CD4-positive, alpha-beta memory T cell (primary cell): ENCODE data around the gene CD163L1. TPM values are rescaled to one million over a fixed set of nuclear protein-coding genes. Genes with fewer than 3 reads are reported as not detected.

Experiments used
- CTCF ChIA-PET: fragments of 350-600 bp; sonication (Branson Sonifier 250); formaldehyde crosslinking; loops from one replicate; lab custom pipeline; 2021; ENCODE audit warnings: inconsistent platforms; ENCODE audit not compliant: partially characterized antibody; lab: Charles Lee
- POLR2A ChIA-PET: fragments of 350-600 bp; sonication (Branson Sonifier 250); formaldehyde crosslinking; loops from one replicate; lab custom pipeline; 2021; ENCODE audit not compliant: partially characterized antibody; lab: Charles Lee
- DNase-seq, 5 donors: peaks; one replicate each; pipeline versions ENCODE4 v3.0.0 to v3.0.0-alpha.2; 2020 to 2022; ENCODE audit warnings: mixed read lengths in 1 of 5
- H3K27ac ChIP-seq: one replicate; pipeline ENCODE4 v1.7.0; 2013; ENCODE audit warnings: low read depth, low read length
- H3K27me3 ChIP-seq: 2 replicates; pipeline ENCODE4 v1.7.0; 2013; ENCODE audit warnings: mild to moderate bottlenecking, low read length, moderate library complexity; ENCODE audit not compliant: insufficient read depth
- H3K36me3 ChIP-seq: 2 replicates; pipeline ENCODE4 v1.7.0; 2013; ENCODE audit warnings: mild to moderate bottlenecking, low read length, moderate library complexity; ENCODE audit not compliant: insufficient read depth
- H3K4me1 ChIP-seq: 2 replicates; pipeline ENCODE4 v1.7.0; 2013; ENCODE audit warnings: mild to moderate bottlenecking, low read length, moderate library complexity; ENCODE audit not compliant: insufficient read depth
- H3K4me3 ChIP-seq, 2 donors: one replicate each; pipeline ENCODE4 v1.7.0; 2013; ENCODE audit warnings: low read length in 2 of 2, mild to moderate bottlenecking in 1 of 2
- H3K9me3 ChIP-seq, 2 donors: one replicate each; pipeline ENCODE4 v1.7.0; 2013; ENCODE audit warnings: low read length in 2 of 2, control low read depth in 1 of 2; ENCODE audit not compliant: control insufficient read depth in 1 of 2
- H3K27ac Mint-ChIP-seq, 7 donors: one replicate each; pipeline ENCODE4 v1.8.0; 2020 to 2021; ENCODE audit warnings: mixed read lengths in 7 of 7, mild to moderate bottlenecking in 6 of 7, inconsistent platforms in 3 of 7, moderate library complexity in 3 of 7
- H3K27me3 Mint-ChIP-seq, 2 donors: one replicate each; pipeline ENCODE4 v1.8.0; 2020 to 2021; ENCODE audit warnings: mixed read lengths in 2 of 2
- H3K36me3 Mint-ChIP-seq, 2 donors: one replicate each; pipeline ENCODE4 v1.8.0; 2020 to 2021; ENCODE audit warnings: mixed read lengths in 2 of 2, inconsistent platforms in 1 of 2, mild to moderate bottlenecking in 1 of 2
- H3K4me1 Mint-ChIP-seq, 4 donors: one replicate each; pipeline ENCODE4 v1.8.0; 2020 to 2021; ENCODE audit warnings: mixed read lengths in 4 of 4, mild to moderate bottlenecking in 1 of 4
- H3K4me3 Mint-ChIP-seq, 8 donors: one replicate each; pipeline ENCODE4 v1.8.0; 2020 to 2021; ENCODE audit warnings: mixed read lengths in 8 of 8, mild to moderate bottlenecking in 7 of 8, moderate library complexity in 6 of 8, inconsistent platforms in 3 of 8
- H3K9me3 Mint-ChIP-seq, 8 donors: one replicate each; pipeline ENCODE4 v1.8.0; 2020 to 2021; ENCODE audit warnings: mixed read lengths in 8 of 8, mild to moderate bottlenecking in 5 of 8, inconsistent platforms in 3 of 8, moderate library complexity in 1 of 8
- intact Hi-C: fragments of 100-400 bp; cut with micrococcal nuclease; formaldehyde crosslinking; loops from one replicate; pipeline ENCODE4 v1.15.1; 2023
- polyA plus RNA-seq, 2 donors: library from polyadenylated mRNA; unstranded; fragments of 300-500 nt; fragmentation: Illumina TruSeq; gene quantifications; one replicate each; pipeline ENCODE4 v1.2.3, GENCODE V29; 2021
- total RNA-seq, 2 experiments: library from RNA; stranded (reverse); gene quantifications; one replicate each; pipeline ENCODE4 v1.2.3, GENCODE V29; 2021

Gene CD163L1
- total and polyA plus RNA-seq, 4 experiments from 2014 or later, result 0.69 to 1.1 TPM; not detected in 2

- Histone ChIP-seq H3K36me3 (no peaks in the 10 kb centered on the region), H3K9me3 (no peaks in the 10 kb centered on the region), H3K4me3 (no peak overlapping the region), H3K27me3 (no peaks in the 10 kb centered on the region), H3K4me1 (no peaks in the 10 kb centered on the region), H3K27ac (no peak overlapping the region)
- no peak overlapping the region for H3K27ac Mint-ChIP-seq
- H3K4me3 Mint-ChIP-seq, result no peak overlapping the region
- H3K4me1 Mint-ChIP-seq, result no peaks in the 10 kb centered on the region
- no peak for DNase-seq
- H3K36me3 Mint-ChIP-seq, result no peaks in the 10 kb centered on the region
- intact Hi-C loops, result no loop called here
- H3K27me3 Mint-ChIP-seq, result peaks cover 4 to 7% of the 10 kb centered on the region in 2 donors
- POLR2A ChIA-PET, result no interaction called here
- H3K9me3 Mint-ChIP-seq, result peaks cover 0 to 2% (median 0%) of the 10 kb centered on the region in 8 donors
- CTCF ChIA-PET, result no interaction called here
These were observed 32.6 kb downstream of the CD163L1 start for GRCh38 chr12:7411343-7411742.

DNA sequence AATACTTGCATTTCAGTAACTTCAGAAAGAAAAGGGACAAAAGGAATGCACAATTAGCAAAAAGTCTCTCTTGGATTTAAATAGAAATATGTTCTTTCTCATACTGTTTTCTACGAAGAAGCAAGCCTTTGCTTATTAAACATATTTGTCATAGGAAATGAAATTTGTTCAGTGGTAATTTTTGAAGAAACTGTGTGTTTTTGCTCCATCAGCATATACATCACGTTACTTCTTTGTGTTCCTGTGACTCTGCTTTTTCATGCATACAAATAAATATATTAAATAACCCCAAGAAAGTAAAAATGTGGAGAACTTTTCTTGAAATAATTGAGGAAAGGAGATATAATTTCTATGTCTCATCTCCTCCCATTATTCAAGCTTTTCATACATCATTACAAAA, 39.7 kb downstream of the CD163L1 start:
- no peaks in the 10 kb centered on the region for H3K4me1 ChIP-seq
- ChIA-PET POLR2A (no interaction called here), CTCF (no interaction called here)
- no peak overlapping the region for H3K27ac Mint-ChIP-seq
- no peaks in the 10 kb centered on the region for H3K4me1 Mint-ChIP-seq
- no peak for DNase-seq
- H3K4me3 Mint-ChIP-seq, result no peak overlapping the region
- H3K9me3 ChIP-seq, result no peaks in the 10 kb centered on the region
- no peaks in the 10 kb centered on the region for H3K36me3 Mint-ChIP-seq
- no peaks in the 10 kb centered on the region for H3K27me3 ChIP-seq
- no peak overlapping the region for H3K27ac ChIP-seq
- no peaks in the 10 kb centered on the region for H3K36me3 ChIP-seq
- intact Hi-C loops, result no loop called here
- H3K4me3 ChIP-seq, result no peak overlapping the region
- peaks cover 5 to 10% of the 10 kb centered on the region in 2 donors for H3K27me3 Mint-ChIP-seq
- no peaks in the 10 kb centered on the region for H3K9me3 Mint-ChIP-seq

DNA sequence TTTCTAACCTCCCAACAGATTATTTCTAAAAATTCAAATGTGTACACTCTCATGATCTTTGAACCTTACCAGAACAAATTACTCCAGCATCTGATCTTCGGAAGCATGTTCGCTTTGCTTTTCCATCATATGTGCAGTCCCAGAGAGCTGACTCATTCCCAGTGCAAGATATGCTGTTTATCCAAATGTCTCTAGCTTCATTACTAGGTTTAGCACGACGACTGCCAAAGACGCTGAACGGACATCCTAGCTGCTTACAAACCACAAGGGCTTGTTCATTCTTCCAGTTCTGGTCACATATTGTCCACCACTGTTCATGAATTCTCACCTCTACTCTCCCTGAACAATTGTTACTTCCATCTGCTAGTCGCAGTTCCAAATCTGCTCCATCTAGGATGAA, 40.5 kb downstream of the CD163L1 start:
- POLR2A ChIA-PET, result no interaction called here

GRCh38 chr12:7399089-7399488, 44.9 kb downstream of the CD163L1 start:
- no peak overlapping the region for H3K4me3 Mint-ChIP-seq
- H3K27ac ChIP-seq, result no peak overlapping the region
- H3K27me3 ChIP-seq, result no peaks in the 10 kb centered on the region
- no peaks in the 10 kb centered on the region for H3K9me3 Mint-ChIP-seq
- H3K4me1 Mint-ChIP-seq, result no peaks in the 10 kb centered on the region
- DNase-seq, result no peak
- POLR2A ChIA-PET, result no interaction called here
- no peaks in the 10 kb centered on the region for H3K4me1 ChIP-seq
- H3K36me3 Mint-ChIP-seq, result no peaks in the 10 kb centered on the region
- no peak overlapping the region for H3K27ac Mint-ChIP-seq
- no peaks in the 10 kb centered on the region for H3K9me3 ChIP-seq
- no peak overlapping the region for H3K4me3 ChIP-seq
- peaks cover 2% of the 10 kb centered on the region in 2 donors for H3K27me3 Mint-ChIP-seq
- no peaks in the 10 kb centered on the region for H3K36me3 ChIP-seq
- intact Hi-C loops, result no loop called here
- CTCF ChIA-PET, result no interaction called here

More for the DNA sequence above, 40.5 kb downstream of the CD163L1 start:
- H3K9me3 Mint-ChIP-seq, result no peaks in the 10 kb centered on the region
- no peaks in the 10 kb centered on the region for H3K36me3 ChIP-seq
- H3K4me3 ChIP-seq, result no peak overlapping the region
- DNase-seq, result no peak
- H3K36me3 Mint-ChIP-seq, result no peaks in the 10 kb centered on the region
- H3K27ac Mint-ChIP-seq, result no peak overlapping the region
- no peaks in the 10 kb centered on the region for H3K4me1 ChIP-seq
- no peak overlapping the region for H3K4me3 Mint-ChIP-seq
- H3K27ac ChIP-seq, result no peak overlapping the region
- peaks cover 5% of the 10 kb centered on the region in 2 donors for H3K27me3 Mint-ChIP-seq
- CTCF ChIA-PET, result no interaction called here
- no peaks in the 10 kb centered on the region for H3K9me3 ChIP-seq
- intact Hi-C loops, result no loop called here
- no peaks in the 10 kb centered on the region for H3K27me3 ChIP-seq
- H3K4me1 Mint-ChIP-seq, result no peaks in the 10 kb centered on the region

- Mint-ChIP-seq H3K4me3 (no peak overlapping the region), H3K9me3 (peaks cover 0 to 14% (median 4%) of the 10 kb centered on the region in 8 donors), H3K27me3 (peaks cover 0 to 3% of the 10 kb centered on the region in 2 donors), H3K4me1 (no peaks in the 10 kb centered on the region), H3K27ac (no peak overlapping the region), H3K36me3 (no peaks in the 10 kb centered on the region)
- no peak overlapping the region for H3K4me3 ChIP-seq
- ChIA-PET POLR2A (no interaction called here), CTCF (no interaction called here)
- DNase-seq, result no peak
- no peaks in the 10 kb centered on the region for H3K4me1 ChIP-seq
- intact Hi-C loops, result no loop called here
- H3K27ac ChIP-seq, result no peak overlapping the region
- H3K36me3 ChIP-seq, result no peaks in the 10 kb centered on the region
- no peaks in the 10 kb centered on the region for H3K9me3 ChIP-seq
- no peaks in the 10 kb centered on the region for H3K27me3 ChIP-seq
These were observed 47.5 kb downstream of the CD163L1 start for GRCh38 chr12:7396418-7396817.

DNA sequence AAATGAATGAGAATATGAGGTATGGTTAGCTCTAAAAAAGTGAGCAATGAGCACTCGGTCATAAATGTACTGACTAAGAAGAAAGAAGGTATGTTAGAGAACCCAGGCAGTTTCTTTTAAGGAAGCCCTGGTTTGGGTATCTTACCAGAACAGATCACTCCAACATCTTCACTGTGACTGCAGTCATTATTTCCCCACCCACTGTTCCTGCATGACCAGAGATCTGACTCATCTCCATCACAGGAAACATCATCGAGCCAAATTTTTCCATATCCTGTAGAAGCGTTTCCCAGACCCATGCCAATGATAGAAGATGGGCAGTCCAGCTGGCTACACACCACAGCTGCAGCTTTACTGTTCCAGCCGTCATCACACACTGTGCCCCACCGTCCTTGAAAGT, 48.0 kb downstream of the CD163L1 start:
- POLR2A ChIA-PET, result no interaction called here
- no peak for DNase-seq
- H3K9me3 Mint-ChIP-seq, result peaks cover 0 to 14% (median 4%) of the 10 kb centered on the region in 8 donors
- H3K27me3 Mint-ChIP-seq, result peaks cover 0 to 4% of the 10 kb centered on the region in 2 donors
- CTCF ChIA-PET, result no interaction called here
- no peaks in the 10 kb centered on the region for H3K36me3 ChIP-seq
- no peaks in the 10 kb centered on the region for H3K4me1 Mint-ChIP-seq
- intact Hi-C loops, result no loop called here
- H3K4me1 ChIP-seq, result no peaks in the 10 kb centered on the region
- no peaks in the 10 kb centered on the region for H3K9me3 ChIP-seq
- H3K4me3 ChIP-seq, result no peak overlapping the region
- H3K27me3 ChIP-seq, result no peaks in the 10 kb centered on the region
- no peak overlapping the region for H3K27ac ChIP-seq
- H3K4me3 Mint-ChIP-seq, result no peak overlapping the region
- H3K27ac Mint-ChIP-seq, result no peak overlapping the region
- H3K36me3 Mint-ChIP-seq, result no peaks in the 10 kb centered on the region

DNA sequence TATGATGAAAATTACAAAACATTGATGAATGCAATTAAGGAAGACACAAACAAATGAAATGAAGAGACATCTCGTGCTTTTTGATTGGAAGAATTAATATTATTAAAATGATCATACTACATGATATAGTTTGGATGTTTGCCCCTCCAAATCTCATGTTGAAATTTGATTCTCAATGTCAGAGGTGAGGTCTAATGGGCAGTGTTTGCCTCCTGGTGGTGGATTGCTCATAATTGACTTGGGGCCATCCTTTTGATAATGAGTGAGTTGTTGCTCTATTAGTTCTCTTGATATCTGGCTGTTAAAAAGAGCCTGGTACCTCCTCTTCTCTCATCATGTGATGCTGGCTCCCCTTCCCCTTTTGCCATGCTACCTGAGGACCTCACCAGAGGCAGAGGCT, 56.7 kb downstream of the CD163L1 start:
- no peaks in the 10 kb centered on the region for H3K4me1 Mint-ChIP-seq
- no peaks in the 10 kb centered on the region for H3K36me3 Mint-ChIP-seq
- H3K4me3 Mint-ChIP-seq, result no peak overlapping the region
- DNase-seq, result peak in 1 of 5 donors; percentile 5
- Histone ChIP-seq H3K27ac (no peak overlapping the region), H3K4me1 (no peaks in the 10 kb centered on the region), H3K36me3 (no peaks in the 10 kb centered on the region), H3K27me3 (no peaks in the 10 kb centered on the region), H3K9me3 (no peaks in the 10 kb centered on the region), H3K4me3 (no peak overlapping the region)
- POLR2A ChIA-PET, result no interaction called here
- H3K27ac Mint-ChIP-seq, result no peak overlapping the region
- peaks cover 0 to 8% of the 10 kb centered on the region in 2 donors for H3K27me3 Mint-ChIP-seq
- CTCF ChIA-PET, result no interaction called here
- intact Hi-C loops, result loop anchor here (1.0 kb wide), 1 partner anchor 168 kb away; no protein-coding TSS in a partner anchor
- peaks cover 0 to 24% (median 12%) of the 10 kb centered on the region in 8 donors for H3K9me3 Mint-ChIP-seq

GRCh38 chr12:7383157-7383556, 60.8 kb downstream of the CD163L1 start:
- DNase-seq, result no peak
- Mint-ChIP-seq H3K36me3 (no peaks in the 10 kb centered on the region), H3K4me3 (no peak overlapping the region), H3K9me3 (peaks cover 0 to 18% (median 13%) of the 10 kb centered on the region in 8 donors), H3K27me3 (peaks cover 6 to 12% of the 10 kb centered on the region in 2 donors), H3K27ac (no peak overlapping the region), H3K4me1 (no peaks in the 10 kb centered on the region)
- no peak overlapping the region for H3K27ac ChIP-seq
- intact Hi-C loops, result no loop called here
- no peaks in the 10 kb centered on the region for H3K27me3 ChIP-seq
- H3K4me1 ChIP-seq, result no peaks in the 10 kb centered on the region
- no peaks in the 10 kb centered on the region for H3K36me3 ChIP-seq
- ChIA-PET CTCF (no interaction called here), POLR2A (no interaction called here)
- H3K4me3 ChIP-seq, result no peak overlapping the region
- H3K9me3 ChIP-seq, result no peaks in the 10 kb centered on the region
